GM12864 (cell line): ENCODE results near the gene AMDHD2.

Source experiments
- DNase-seq: peaks from one replicate; pipeline ENCODE4 v3.0.0-alpha.2; 2011; ENCODE audit warnings: low read depth
- H3K4me3 ChIP-seq: 2 replicates; pipeline ENCODE4 v1.5.1; 2011; ENCODE audit warnings: mild to moderate bottlenecking, low read depth, low read length, control low read depth
- TF ChIP-seq, protein P1 (sequence below): IDR thresholded peaks from 2 replicates; pipeline ENCODE4 v1.5.1; 2011; ENCODE audit warnings: low read depth, mild to moderate bottlenecking, moderate library complexity, low read length, control low read depth, inconsistent platforms; ENCODE audit errors: missing control alignments

Gene AMDHD2

DNA sequence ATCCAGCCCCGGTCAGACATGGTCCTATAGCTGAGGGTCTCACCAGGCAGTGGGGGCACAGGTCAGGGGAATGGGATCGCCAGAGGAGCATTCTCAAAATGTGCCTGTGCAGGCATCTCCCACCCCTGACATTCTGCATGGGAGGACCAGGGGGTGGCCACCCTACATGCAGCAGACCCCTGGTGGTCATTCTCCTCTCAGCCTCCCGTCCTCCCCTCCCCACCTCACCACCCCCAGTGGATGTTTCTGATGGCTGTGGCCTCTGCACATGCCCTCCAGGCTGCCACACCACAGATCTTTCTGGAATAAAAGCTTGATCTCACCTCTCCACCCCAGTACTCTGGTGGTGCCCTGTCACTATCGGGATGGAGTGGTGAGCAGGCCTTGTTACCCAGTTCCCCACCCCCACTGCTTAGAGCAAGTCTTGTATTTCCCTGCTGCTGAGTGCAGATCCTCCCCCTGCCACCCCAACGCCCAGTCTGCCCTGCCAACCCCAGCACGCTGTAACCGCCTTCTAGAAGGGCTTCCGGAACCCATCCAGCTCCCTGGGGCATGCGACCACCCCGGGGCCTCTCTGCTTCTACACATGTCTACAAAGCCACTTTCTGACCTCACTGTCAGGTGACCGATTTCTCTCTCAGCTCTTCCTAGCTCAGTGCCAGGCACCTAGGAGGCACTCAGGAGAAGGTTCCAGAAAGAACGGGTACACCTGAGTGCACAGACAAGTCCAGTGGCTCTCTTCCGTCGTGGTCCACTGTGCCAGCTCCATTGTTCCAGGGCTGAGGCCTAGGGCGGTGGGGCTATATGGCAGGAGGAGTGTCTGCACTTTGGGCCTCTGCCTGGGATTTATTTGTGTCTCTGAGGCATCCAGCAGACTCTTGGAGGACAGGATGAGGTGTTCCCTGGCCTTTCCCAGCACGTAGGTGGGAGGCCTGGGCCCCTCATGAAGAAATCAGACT lies 36.0 kb upstream of the AMDHD2 start:
- no peak overlapping the region for H3K4me3 ChIP-seq
- TF ChIP-seq, protein P1, sequence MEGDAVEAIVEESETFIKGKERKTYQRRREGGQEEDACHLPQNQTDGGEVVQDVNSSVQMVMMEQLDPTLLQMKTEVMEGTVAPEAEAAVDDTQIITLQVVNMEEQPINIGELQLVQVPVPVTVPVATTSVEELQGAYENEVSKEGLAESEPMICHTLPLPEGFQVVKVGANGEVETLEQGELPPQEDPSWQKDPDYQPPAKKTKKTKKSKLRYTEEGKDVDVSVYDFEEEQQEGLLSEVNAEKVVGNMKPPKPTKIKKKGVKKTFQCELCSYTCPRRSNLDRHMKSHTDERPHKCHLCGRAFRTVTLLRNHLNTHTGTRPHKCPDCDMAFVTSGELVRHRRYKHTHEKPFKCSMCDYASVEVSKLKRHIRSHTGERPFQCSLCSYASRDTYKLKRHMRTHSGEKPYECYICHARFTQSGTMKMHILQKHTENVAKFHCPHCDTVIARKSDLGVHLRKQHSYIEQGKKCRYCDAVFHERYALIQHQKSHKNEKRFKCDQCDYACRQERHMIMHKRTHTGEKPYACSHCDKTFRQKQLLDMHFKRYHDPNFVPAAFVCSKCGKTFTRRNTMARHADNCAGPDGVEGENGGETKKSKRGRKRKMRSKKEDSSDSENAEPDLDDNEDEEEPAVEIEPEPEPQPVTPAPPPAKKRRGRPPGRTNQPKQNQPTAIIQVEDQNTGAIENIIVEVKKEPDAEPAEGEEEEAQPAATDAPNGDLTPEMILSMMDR, result no peak
- DNase-seq, result no peak

DNA sequence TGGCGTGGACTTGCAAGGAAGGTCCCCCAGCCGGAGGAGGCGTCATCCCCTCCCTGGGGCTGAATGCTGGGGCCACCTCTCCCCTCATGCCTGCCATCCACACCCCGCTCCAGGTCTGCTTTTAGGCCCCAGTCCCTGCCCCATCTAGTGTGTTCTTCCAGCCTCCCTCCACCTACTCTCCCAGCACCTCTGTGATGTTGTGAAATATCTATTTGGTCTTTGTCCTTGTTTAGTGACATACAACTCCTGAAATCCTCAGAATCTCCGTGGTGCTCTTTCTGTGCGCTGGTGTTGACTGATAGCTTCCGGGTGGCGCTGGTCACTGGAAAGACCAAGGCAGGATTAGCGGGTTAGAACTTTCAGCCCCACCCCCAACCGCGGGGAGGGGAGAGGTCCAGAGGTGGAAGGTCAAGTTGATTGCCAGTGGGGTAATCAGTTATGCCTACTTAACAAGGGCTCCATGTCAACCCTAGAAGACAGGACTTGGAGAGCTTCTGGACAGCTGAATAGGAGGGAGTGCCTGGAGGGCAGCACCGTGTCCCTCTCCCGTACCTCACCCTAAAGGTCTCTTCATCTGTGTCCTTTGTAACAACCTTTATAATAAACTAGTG lies 35.2 kb upstream of the AMDHD2 start:
- no peak for DNase-seq
- TF ChIP-seq, protein P1, result no peak
- no peak overlapping the region for H3K4me3 ChIP-seq

DNA sequence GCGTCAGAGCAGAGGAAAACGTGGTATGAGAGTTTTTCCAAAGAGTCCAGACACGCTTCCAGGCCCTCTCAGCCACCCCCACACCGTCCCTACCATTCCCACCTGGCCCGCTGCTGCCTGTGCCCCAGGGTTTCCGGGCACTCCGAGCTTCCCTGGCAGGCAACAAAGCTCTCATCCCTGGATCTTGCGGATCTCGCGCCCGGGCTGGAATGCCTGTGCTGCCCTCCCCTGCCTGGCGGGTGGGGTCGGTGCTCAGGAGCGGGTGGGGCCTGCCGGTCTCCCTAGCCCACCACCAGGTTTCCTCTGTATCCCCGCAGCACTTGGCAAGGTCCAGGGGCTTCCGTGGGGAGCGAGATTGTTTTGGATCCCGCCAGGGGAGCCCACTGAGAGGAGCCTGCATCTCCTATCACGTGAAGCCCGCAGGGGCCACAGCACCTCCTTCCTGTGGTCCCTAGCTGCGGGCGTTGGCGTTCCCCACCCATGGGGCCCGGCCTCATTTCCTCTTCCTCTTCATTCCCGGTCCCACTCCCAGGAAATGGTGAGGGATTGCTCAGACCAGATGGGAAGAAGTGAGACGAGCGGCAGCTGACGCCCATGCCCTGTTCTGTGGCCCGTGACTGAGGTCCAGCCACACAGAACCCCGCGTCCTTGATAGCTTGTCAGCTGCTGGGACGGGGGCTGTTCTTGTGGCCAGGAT lies 34.2 kb upstream of the AMDHD2 start:
- DNase-seq, result no peak
- no peak overlapping the region for H3K4me3 ChIP-seq
- TF ChIP-seq, protein P1, result no peak

DNA sequence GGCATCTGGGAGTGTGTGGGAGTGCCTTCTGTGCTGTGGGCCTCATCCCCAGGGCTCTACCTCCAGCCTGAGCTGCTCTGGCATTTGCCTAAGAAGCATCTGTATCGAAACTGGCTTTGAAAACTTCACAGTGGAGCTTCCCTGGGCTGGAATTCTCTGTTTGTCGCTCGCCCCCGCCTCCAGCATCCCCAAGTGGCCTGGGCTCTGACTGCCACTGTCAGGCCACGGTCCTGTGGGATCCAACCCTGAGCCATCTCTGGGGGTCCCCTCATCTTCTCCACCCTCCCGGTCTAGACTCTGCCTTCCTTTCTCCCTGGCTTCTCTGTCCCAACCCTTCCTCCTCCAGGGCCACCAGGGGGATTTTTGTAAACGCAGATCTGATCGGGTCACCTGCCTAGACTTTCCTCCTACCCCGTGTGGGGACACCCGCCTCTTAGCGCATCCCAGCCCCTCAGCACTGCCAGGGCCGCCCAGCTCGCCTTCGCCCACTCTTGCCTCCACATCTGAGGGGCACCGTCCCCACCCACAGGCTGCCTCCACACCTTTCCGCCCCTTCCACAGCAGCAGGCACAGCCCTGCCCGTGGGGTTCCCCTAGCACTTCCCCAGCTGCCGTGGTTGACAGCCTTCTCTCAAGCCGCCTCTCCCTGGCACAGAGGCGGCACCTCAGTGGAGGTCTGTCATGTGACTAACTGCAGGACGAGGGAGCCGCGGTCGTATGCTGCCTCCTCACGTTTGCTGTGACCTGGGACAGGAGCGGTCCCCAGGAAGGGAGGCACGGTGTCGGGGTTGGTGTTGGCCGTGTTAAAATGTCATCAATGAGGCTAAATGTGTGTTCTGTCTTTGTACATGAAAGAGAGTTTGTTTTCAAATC lies 33.3 kb upstream of the AMDHD2 start:
- TF ChIP-seq, protein P1, result peak; percentile 39
- no peak overlapping the region for H3K4me3 ChIP-seq
- no peak for DNase-seq

DNA sequence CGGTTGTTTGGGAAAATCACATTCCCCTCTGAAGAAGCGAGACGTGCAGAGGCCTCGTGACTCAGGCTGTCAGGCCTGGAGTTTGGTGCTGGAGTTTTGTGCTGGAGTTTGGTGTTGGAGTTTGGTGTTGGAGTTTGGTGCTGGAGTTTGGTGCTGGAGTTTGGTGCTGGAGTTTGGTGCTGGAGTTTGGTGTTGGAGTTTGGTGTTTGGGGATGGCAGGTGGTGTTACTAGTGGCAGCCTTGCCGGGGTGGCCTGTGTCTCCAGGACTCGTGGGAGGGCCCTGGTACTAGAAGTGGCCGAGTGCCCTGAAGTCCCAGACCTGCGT lies 32.7 kb upstream of the AMDHD2 start:
- TF ChIP-seq, protein P1, result no peak
- no peak for DNase-seq
- H3K4me3 ChIP-seq, result no peak overlapping the region

DNA sequence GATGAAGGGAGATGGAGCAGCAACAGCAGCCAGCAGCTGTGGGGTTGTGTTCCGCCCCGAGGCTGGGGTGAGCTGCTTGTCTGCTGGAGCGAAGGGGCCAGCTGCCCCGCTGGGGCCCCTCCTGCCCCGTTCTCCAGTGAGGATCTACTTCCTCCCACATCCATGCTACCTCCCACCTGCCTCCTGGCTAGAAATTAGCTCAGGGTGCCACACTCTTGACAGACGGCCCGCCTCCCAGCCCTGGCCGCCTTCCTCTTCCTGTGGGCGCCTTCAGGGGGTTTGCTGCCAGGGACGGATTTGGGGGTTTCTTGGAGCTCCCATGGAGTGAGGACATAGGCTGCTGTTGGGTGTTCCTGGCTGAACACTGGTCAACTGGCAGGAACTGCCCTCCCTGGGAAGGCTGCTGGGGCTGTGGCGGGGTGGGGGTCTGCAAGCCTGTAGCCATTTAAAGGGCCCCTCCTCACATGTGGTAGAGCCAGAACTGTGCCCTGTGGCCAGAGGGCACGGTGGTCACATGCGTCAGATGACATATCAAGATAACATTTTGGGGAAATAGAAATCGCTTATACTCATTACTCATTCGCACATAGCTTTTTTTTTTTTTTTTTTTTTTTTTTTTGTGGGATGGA lies 32.2 kb upstream of the AMDHD2 start:
- no peak for DNase-seq
- TF ChIP-seq, protein P1, result no peak
- H3K4me3 ChIP-seq, result no peak overlapping the region
